Glutamatergic neuron (in vitro differentiated cells): ENCODE data around the gene TGFB1. TPM values are rescaled to one million over a fixed set of nuclear protein-coding genes. Genes with fewer than 3 reads are reported as not detected.

ENCODE experiments used
- DNase-seq: peaks from one replicate; pipeline ENCODE4 v3.0.0; 2022
- H3K27ac Mint-ChIP-seq: one replicate; pipeline ENCODE4 v1.8.0; 2020; ENCODE audit warnings: mild to moderate bottlenecking, mixed read lengths, inconsistent platforms; ENCODE audit not compliant: unreplicated experiment
- H3K27me3 Mint-ChIP-seq: one replicate; pipeline ENCODE4 v1.8.0; 2020; ENCODE audit warnings: mild to moderate bottlenecking, moderate library complexity, mixed read lengths, inconsistent platforms; ENCODE audit not compliant: unreplicated experiment
- H3K36me3 Mint-ChIP-seq: one replicate; pipeline ENCODE4 v1.8.0; 2020; ENCODE audit warnings: mild to moderate bottlenecking, mixed read lengths, inconsistent platforms; ENCODE audit not compliant: unreplicated experiment
- H3K4me1 Mint-ChIP-seq: one replicate; pipeline ENCODE4 v1.8.0; 2020; ENCODE audit warnings: mild to moderate bottlenecking, low read depth, mixed read lengths, inconsistent platforms; ENCODE audit not compliant: unreplicated experiment
- H3K4me3 Mint-ChIP-seq: one replicate; pipeline ENCODE4 v1.8.0; 2020; ENCODE audit warnings: mild to moderate bottlenecking, mixed read lengths, inconsistent platforms; ENCODE audit not compliant: unreplicated experiment
- H3K9me3 Mint-ChIP-seq: one replicate; pipeline ENCODE4 v1.8.0; 2020; ENCODE audit warnings: mild to moderate bottlenecking, moderate library complexity, mixed read lengths, inconsistent platforms; ENCODE audit not compliant: unreplicated experiment
- CTCF ChIP-seq: fragments of 200-600 bp; sonication (generic); IDR thresholded peaks from one replicate; pipeline ENCODE4 v1.5.0; 2021; ENCODE audit not compliant: partially characterized antibody, unreplicated experiment
- long read RNA-seq: library from polyadenylated mRNA; unstranded; transcript quantifications from one replicate; pipeline ENCODE4 v2.0.0, GENCODE V29; 2020; ENCODE audit not compliant: unreplicated experiment
- total RNA-seq: library from RNA; stranded (reverse); fragmentation: NEBNext Ultra II Directional; extraction: Animal tissue kit (Norgen Biotek cat#: 25700); gene quantifications from one replicate; pipeline ENCODE4 v1.2.1, GENCODE V29; 2021; ENCODE audit not compliant: unreplicated experiment

Gene TGFB1
- 26.0 TPM for total RNA-seq
- long read RNA-seq, partial matches to known transcripts: 1 of 5 reads
- long read RNA-seq, other reads (novel, unspliced or antisense): 4 of 5 reads

- Mint-ChIP-seq H3K27me3 (peaks cover 20% of the 10 kb centered on the region), H3K27ac (peak within 1 kb of the TSS; percentile 75), H3K4me1 (peaks cover 9% of the 10 kb centered on the region), H3K9me3 (peaks cover 12% of the 10 kb centered on the region), H3K4me3 (peak within 1 kb of the TSS; percentile 99), H3K36me3 (peaks cover 5% of the 10 kb centered on the region)
- peak; percentile 88 for TF ChIP-seq CTCF
- peak; percentile 88 for DNase-seq
Measured at GRCh38 chr19:41353466-41354342, at the start of gene TGFB1. Gene TGFB1, minus strand, starts transcription at chr19:41353922. Its CDS starts 878 bp downstream, at chr19:41353044.

- Mint-ChIP-seq H3K27ac (no peak overlapping the region), H3K9me3 (peaks cover 7% of the 10 kb centered on the region), H3K4me3 (no peak overlapping the region), H3K27me3 (peaks cover 6% of the 10 kb centered on the region), H3K36me3 (no peaks in the 10 kb centered on the region), H3K4me1 (peaks cover 12% of the 10 kb centered on the region)
- TF ChIP-seq CTCF: no peak
- DNase-seq: no peak
Measured at GRCh38 chr19:41402010-41402409, 48.3 kb upstream of the TGFB1 start.

GRCh38 chr19:41401483-41401882, 47.8 kb upstream of the TGFB1 start:
- DNase-seq: no peak
- Mint-ChIP-seq H3K4me1 (peaks cover 13% of the 10 kb centered on the region), H3K27ac (no peak overlapping the region), H3K27me3 (peaks cover 6% of the 10 kb centered on the region), H3K4me3 (no peak overlapping the region), H3K36me3 (no peaks in the 10 kb centered on the region), H3K9me3 (peaks cover 8% of the 10 kb centered on the region)
- TF ChIP-seq CTCF: no peak

GRCh38 chr19:41399525-41399924, 45.8 kb upstream of the TGFB1 start:
- Mint-ChIP-seq H3K9me3 (peaks cover 9% of the 10 kb centered on the region), H3K27ac (no peak overlapping the region)

More at GRCh38 chr19:41399525-41399924, 45.8 kb upstream of the TGFB1 start:
- Mint-ChIP-seq H3K4me1 (peaks cover 20% of the 10 kb centered on the region), H3K36me3 (no peaks in the 10 kb centered on the region), H3K4me3 (peak overlapping the region; percentile 45), H3K27me3 (peaks cover 6% of the 10 kb centered on the region)
- TF ChIP-seq CTCF: no peak
- DNase-seq: no peak
